Activated effector memory CD4-positive, alpha-beta T cell treated with anti-CD3 and anti-CD28 coated beads, Interleukin-2, amount 50 U/mL, for 16 hours (primary cell): ENCODE measurements around the gene TRAF3.

Source experiments
- DNase-seq: peaks from one replicate; pipeline ENCODE4 v3.0.0-alpha.2; 2020

TRAF3 gene, protein sequence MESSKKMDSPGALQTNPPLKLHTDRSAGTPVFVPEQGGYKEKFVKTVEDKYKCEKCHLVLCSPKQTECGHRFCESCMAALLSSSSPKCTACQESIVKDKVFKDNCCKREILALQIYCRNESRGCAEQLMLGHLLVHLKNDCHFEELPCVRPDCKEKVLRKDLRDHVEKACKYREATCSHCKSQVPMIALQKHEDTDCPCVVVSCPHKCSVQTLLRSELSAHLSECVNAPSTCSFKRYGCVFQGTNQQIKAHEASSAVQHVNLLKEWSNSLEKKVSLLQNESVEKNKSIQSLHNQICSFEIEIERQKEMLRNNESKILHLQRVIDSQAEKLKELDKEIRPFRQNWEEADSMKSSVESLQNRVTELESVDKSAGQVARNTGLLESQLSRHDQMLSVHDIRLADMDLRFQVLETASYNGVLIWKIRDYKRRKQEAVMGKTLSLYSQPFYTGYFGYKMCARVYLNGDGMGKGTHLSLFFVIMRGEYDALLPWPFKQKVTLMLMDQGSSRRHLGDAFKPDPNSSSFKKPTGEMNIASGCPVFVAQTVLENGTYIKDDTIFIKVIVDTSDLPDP

DNA sequence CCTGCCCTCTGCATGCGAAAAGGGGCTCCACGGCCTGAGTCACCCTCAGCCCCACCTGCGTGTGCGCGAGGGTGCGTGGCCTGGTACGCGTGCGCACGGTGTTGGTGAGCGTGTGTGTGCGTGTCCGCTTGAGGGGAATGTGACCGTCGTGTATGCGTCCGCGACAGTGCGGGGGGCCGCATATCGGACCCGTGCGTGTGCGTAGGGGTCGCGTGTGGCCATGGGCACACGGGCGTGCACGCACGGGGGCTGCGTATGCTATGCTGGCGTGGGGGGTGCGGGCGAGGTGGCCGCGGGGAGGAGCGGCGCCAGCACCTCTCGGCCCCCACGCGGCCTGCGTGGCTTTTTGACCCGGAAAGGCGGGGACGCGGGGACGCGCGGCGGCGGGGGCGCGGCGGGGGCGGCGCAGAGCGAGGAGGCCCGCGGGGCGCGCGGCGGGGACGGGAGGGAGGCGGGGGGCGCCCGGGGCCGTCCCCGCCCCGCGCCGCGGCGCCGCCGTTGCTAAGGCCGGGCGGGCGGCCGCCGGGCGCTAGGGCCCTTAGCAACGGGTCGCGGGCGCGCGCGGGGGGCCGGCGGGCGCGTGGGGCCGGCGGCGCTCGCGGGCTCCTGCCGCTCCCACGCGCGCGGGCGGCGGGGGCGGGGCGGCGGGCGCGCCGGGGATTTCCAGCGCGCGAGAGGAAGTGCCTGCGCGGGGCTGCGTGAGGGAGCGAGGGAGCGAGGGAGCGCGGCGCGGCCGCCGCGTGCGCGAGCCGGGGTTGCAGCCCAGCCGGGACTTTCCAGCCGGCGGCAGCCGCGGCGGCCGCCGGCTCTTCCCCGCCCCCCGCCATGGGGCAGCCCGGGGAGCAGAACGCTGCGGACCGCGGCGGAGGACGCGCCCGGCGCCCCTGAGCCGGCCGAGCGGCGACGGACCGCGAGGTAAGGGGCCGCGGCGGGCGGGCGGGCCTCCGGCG lies at the start of gene TRAF3:
Gene TRAF3, plus strand, starts transcription at position 689 of the 950 bp plus-strand sequence. CDS start 92,753 bp downstream, outside the sequence.
- DNase-seq: peak; percentile 96

DNA sequence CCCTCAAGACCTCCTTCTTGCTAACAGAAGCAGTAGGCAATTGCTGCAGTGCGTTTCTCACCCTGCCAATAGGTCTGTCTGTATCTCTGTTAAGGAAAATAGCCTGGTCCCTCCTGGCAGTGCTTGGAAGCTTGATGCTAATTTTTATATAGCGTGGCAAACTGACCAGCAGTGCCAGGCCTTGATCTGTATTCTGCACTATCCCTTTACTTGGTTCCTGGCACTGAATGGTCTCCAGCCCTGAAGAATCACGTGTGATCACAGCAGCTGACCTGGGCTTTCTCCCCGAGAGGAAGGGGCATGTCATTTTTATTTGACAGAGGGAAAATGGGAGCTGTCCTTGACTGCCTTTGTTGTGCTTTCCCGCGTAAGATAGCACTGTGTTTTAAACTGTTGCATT lies 48.7 kb upstream of the TRAF3 start:
- no peak for DNase-seq

DNA sequence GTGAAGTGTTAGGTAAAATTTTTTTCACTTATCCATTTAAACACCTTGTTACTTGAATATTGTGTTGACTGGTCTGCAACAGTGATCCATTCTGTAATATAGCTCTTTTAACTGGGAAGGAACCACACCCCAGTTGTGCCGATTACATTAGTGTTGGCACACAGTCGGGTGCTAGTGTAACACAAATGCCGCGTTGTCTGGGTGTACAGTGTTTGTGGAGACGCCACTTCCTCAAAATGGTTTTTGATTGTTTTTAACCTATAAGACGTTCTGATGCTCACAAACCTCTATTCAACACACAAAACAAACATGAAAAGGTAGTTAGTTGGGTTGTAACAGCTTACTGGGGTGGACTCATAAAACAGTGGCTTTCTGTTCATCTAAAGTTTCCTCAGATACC lies 48.0 kb upstream of the TRAF3 start:
- DNase-seq: no peak

DNA sequence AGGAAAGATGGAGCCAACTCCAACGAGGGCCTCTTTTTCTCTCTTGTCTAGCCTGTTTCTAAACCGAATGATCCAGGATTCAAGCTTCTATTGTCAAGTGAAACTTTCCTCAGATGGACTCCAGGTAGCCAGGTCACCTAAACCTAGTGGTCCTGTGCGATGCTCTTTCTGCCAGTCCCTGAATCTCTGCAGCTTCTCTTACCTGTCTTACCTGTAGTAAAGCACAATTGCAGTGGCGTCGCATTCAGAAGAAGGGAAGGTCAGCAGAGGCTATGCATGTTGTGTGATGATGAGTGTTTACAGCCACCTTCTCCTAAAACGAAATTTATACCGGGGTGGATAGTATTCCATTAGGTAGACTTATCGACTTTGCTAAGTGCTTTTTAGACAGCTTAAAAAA lies 47.4 kb upstream of the TRAF3 start:
- no peak for DNase-seq

DNA sequence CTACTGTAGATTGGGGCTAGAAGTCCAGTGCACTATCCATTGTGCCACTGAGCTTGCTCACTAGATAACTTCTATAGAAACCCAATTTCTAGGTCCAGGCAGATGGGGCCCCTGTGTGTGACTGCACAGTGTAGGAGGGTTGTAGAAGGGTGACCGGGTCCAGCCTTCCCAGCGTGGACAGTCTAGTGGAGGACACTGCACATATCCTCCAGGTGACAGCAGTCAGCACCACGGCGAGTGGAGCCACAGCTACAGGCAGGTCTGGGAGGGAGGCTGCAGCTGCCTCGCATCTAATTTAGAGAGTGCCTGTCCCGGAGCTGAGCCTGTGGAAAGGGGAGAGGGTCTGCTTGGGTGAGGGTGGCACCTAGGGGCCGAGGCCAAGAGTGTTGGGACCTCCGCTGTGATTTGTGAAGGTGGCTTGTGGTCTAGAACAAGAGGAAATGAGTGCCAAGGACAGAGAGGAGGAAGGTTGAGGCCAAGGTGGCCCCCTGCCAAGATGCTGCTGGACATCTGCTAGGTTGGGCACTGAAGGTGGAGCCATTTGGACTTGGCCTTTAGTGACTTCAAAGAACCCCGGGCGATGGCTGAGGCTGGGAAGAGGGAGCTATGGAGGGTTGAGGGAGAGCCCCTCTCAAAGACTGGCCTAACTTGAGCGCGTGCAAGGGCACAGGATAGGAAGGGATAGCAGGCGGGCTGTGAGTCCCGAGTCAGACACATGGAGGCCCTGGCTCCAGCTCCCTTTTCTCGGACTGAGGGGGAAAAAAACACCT lies 46.0 kb upstream of the TRAF3 start:
- no peak for DNase-seq

DNA sequence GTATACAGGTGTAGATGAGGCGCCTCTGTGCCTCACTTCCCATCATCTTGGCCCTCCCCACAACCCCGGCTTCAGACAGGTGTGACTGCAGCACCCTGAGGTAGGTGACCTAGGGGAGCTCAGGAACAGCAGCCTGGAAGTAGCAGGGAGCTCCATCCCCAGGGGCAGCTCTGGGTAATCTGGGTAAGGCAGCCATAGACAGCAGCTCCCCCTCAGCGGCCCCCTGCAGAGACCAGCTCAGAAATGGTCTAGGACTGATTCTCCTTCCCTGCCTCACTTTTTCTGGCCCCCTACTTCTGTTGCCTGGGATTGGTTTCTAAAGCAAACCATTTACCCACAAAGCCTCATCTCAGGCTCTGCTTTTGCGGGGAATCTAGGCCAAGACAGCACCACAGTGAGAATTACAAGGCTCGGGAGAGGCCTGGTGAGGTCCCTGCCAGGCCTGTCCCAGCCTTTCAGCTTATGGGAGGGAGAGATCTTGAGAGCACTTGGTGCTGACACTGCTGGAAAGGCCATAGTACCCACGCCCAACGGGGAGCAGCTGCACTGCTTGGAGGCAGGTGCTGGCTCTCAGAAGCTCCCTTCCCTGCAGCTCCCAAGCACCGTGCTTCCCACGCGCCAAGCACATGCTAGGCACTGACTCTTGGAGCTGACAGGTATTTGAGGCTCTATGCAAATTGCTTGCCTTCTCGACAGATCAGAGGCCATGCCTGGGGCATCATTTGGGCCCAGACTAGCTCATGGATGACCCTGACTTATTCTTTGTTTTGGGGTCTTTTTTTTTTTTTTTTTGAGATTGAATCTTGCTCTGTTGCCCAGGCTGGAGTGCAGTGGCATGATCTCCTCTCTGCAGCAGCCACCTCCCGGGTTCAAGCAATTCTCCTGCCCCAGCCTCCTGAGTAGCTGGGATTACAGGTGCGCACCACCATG lies 45.1 kb upstream of the TRAF3 start:
- no peak for DNase-seq

DNA sequence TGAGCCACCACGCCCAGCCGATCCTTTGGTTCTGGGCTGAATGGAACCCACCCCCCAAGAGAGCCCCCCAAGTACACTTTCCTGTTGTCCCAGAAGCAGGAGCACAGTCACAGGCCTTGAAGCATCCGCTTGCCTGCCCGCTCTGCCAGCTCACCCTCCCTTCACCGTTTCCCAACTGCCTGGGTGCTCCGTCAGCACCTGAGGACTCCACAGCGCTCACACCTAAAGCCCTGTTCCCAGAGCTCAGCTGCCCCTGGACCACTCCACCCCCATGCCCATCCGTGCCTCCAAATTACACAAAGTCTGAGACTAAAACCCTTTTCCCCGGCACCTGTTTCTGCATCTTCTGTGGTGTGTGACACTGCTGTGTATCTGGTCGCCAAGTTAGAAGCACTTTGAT lies 44.3 kb upstream of the TRAF3 start:
- no peak for DNase-seq

DNA sequence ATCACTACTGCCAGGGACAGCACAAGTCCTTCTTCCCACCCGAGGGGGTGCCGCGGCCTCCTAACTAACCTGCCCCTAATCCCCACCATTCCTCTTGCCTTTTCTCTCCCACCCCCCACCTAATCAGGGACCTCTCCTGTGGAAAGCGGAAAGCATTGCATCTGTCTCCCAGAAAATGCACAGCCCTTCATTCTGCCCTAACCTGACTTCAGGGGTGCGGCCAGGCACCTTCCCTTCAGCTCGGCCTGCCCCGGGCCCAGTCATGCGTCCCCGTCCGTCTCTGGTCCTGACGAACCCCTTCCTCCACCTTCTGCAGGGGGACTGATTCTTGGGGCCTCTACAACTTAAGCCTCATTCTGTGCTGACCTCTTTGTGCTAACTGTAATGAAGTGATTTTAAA lies 43.9 kb upstream of the TRAF3 start:
- no peak for DNase-seq

DNA sequence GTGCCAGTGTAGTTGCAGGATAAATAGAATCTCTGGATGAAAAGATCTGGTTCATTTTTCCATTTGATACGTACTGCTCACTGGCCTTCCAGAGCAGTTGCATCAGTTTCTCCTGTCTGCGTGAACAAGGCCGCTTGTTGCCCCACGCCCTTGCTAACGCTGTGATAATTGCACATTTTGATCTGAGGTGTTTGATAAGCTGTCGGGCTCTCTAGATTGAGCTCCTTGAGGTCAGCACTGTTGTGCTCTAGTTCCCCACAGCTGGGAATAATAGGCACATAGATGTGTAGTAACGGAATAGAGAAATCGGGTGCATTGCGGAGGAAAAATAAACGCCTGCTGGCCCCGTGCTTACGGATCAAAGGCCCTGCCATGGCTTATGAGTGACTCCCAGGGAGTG lies 42.8 kb upstream of the TRAF3 start:
- no peak for DNase-seq

DNA sequence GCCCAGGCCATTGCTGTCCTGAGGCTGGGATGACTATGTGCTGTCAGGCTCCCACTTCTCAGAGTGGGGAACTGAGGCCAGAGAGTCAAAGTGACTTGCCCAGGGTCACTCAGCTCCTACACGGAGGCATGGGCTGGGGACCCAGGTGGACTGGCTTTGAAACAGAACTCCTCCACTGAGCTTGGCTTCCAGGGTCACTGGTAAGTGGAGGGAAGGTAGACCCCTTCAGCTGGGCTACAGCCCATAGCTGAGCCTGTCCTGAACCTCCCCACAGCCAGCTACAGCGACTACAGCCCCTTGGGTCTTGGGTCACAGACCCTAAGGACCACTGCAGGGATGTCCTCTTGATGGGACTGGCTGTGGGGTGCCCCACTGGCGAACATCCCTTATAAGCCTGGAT lies 40.3 kb upstream of the TRAF3 start:
- no peak for DNase-seq

DNA sequence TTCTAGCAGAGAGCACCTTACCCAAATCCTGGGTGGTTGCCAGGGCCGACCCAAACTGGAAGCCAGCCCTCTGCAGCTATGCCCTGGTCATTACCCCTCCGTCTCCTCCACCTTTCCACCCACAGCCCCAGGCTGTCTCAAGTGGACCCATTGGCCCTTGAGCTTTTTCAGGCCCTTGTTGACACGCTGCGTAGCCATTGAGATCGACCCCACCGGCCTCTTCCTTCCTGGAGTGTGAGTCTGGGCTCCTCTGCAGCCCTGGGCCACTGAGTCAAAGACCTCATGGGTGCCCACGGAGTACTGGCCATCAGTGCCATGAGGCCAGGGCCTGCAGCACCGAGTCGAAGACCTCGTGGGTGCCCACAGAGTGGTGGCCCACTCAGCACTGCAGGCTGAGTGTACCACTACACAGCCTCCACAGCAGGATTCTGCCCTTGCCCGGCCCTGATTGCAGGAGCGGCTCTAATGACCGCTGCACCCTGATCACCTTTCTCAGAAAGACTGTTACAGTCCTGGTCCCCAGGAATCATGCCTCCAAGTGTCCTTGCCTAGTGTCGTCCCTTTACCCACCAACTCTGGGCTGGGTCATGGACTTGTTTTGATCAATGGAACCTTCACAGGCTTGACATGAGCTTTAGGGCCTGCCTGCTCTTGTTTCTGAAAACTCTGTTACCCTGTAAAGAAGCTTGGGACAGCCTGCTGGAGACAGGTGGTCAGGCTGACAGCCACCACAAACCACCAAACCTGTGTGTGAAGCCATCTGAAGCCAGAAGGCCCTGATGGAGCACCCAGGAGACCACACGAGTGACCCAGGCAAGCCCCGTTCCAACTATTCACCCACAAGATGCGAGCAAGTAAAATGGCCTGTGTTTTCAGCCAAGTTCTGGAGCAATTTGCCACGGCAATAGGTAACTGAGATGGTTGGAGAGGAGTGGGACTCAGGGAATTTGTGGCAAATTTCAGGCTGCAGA lies 39.6 kb upstream of the TRAF3 start:
- no peak for DNase-seq

DNA sequence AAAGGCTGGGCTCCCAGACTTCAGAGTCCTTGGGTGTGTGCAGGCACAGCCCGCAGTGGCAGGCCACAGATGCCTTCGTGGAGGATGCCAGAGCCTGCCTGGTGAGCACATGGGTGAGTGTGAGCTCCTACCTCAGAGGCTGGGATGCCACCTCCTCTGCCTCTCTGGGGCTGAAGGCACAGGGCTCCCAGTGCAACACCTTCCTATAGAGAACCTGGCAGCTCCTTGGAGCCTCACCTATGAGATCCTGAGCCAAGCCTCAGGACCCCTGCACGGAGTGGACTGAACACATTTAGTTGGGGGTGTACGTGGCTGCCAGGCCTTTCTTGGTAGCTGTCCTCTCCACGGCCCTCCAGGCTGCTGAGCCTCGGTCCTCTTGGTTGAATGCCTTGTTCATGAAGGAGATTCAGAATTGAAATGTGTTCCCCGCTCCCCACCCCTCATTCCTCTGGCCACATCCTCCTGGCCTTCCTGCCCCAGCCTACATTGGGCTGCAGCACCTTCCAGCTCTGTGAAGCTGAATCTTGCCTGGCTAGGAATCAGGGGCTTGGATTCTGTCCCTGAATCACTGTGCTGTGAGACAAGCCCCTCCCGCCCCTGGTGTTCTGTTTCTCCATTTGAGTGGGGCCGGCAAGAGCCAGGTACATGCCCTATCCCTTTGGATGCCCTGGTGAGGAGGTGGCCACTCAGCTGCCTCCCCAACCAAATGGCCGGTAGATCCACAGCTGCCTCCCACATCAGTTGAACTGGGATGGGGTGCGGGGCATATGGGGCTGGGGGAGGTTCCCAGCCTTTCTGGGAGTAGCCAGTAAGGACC lies 38.7 kb upstream of the TRAF3 start:
- DNase-seq: no peak

DNA sequence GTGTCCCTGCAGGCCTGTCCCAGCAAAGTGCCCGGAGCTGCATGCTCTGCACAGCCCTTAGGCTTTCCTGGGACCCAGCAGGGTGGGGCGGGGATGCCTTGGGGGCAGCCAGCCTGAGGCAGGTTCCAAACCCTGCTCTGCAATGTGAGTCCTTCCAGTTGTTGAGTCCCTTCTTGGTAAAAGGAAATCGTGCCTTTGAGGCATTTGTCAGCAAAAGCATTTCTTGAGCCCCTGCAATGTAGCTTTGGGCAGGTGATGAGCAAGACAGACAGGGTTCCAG lies 38.1 kb upstream of the TRAF3 start:
- DNase-seq: no peak

DNA sequence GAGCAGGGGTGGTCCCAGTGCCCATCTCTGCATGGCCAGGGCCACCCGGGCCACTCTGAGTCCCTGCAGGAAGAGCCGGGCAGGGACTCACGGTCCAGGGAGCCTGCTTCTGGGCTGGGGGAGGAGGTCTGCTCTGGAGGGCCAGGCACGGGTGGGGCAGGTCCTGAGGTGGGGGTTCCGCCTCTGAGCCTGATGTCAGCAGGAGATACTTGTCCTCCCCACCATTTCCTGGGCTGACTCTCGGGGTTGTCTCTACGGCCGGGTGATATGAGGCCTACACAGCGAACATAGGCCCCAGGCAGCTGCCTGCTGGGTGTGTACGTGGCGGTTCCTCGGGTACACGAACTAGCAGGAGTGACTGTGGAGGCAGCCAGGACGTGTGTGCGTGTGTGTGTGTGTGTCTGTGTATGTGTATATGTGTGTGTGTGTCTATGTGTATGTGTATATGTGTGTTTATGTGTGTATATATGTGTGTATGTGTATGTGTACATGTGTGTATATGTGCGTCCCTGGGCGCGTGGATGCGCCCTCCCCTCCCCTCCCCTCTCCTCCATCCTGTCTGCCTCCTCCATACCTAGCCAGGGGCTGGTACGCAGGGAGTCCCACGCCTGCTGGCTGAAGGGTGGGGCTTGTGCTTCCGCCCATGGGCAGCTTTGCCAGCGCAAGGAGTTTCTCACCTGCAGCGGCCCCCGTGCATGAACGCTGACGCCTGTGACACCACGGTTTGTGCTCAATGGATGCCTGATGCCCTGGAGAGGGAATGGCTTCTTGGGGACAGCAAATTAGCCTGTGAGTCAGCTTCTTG lies 30.4 kb upstream of the TRAF3 start:
- no peak for DNase-seq

DNA sequence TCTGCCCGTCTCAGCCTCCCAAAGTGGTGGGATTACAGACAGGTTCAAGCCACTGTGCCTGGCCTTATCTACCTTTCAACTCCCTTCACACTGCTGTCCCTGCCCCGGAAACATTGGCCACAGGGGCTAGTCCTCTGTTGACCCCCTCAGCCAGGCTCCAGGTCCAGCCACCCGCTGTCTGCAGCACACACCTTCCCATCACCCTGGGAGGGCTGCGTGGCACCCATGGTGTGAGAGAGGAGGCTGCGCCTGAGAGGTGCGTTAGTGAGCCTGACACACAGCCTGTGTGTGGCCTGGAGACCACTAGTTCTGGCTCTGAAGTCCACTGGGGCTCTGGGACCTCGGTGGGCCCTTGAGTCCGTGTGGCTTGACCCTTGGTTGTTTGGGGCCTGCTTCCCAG lies 28.4 kb upstream of the TRAF3 start:
- no peak for DNase-seq

DNA sequence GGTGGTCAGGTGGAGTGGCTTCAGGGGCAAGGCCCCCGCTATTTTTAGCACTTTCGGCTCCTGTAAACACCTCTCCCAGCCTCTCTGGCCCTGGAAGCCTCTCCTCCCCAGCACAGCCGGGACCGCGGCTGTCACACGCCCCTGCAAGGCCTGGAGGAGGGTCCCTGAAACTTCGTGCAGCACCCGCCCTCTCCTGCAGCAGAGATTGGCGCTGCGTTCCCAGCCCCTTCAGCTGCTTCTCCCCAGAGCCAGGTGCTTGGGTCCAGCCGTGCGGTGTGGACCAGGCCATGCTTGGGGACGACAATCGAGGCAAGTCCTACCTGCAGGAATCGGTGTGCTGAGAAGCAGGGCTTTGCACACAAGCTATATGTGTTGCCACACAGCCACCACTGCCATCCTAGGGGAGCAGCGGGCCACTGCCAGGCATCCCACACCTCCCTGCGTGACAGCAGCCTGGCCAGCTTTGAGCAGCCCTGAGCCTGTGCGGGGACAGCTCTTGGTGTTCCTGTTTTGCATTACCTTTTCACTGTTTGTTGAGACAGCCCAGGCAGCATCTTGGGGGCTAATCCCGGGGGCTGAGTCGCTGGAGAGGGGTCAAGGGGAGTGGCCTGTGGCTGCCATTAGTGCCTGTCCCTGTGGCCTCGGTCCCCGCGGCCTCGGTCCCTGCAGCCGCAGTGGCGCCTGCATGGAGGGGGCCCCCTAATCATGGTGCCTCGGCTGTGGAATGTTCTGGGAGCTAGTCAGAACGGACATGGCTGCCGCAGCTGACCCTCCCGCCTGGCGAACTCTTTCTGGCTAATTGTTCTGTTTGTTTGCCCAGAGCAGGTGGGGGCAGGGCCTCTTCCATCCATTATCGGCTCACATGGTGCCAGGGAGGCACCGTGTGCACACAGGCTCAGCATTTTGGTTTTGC lies 27.6 kb upstream of the TRAF3 start:
- DNase-seq: no peak

DNA sequence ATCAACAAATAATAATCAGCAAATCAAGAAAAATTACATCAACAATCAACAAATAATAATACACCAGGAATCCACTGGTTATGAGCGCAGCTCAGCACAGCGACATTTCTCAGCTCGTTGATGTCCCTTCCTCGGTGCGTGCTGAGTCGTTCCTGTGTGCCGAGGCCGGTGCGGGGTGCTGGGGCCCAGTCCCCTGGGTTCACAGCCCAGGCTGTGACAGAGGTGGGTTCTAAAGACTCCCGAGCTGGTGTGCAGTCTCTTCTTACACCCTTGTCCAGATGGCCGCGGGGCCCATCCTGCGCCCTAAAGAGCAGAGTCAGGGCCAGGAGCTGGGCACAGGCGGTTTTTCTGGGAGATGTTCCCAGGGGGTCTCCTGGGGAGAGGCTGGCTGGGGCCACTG lies 26.9 kb upstream of the TRAF3 start:
- DNase-seq: no peak

DNA sequence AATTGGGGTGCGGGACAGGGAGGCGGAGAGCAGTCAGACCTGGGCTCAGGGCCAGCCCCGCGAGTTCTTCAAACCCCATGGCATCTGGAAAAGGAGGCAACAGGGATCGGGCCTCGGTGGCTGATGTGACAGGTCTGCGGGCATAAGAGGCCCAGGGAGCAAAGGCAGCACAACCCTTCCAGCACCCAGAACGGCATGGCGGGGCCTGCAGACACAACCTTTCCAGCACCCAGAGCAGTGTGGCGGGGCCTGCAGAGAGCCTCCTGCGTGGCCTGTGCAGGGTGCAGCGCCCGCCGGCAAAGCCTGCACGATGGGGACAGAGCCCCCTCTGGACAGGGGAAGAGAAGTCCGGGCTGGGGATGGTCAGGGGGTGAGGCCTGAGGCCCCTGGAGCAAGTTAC lies 26.2 kb upstream of the TRAF3 start:
- no peak for DNase-seq
